Fibroblast of lung (primary cell): ENCODE data around the gene SLAIN1.

Source experiments
- CTCF ChIP-seq, 2 donors: IDR thresholded peaks in 1 of 2; conservative IDR thresholded peaks in 1 of 2; 1 replicate in 1 of 2; 2 replicates in 1 of 2; pipeline ENCODE4 v1.5.1; 2011 to 2012; ENCODE audit warnings: low read length in 2 of 2, control low read depth in 1 of 2, inconsistent platforms in 1 of 2, low read depth in 1 of 2, mild to moderate bottlenecking in 1 of 2
- EZH2 ChIP-seq: IDR thresholded peaks from 2 replicates; pipeline ENCODE4 v1.5.1; 2012; ENCODE audit warnings: low read length, control low read depth, mild to moderate bottlenecking; ENCODE audit errors: missing control alignments

- TF ChIP-seq CTCF (conservative IDR thresholded peaks at IDR 0.05 in 1 of 2, IDR thresholded peaks at IDR 0.05 in 1 of 2; ENCODE audit: low read depth in 1 of 2, low read length in 2 of 2): no peak
- TF ChIP-seq EZH2: no peak
These were observed 5.6 kb upstream of the SLAIN1 start for GRCh38 chr13:77691871-77692270.
